Activated T-cell treated with anti-CD3 and anti-CD28 coated beads for 1 hour (primary cell): ENCODE results near the gene SLC7A14.

Experiments used
- DNase-seq: peaks from one replicate; pipeline ENCODE4 v3.0.0-alpha.2; 2020; ENCODE audit warnings: low read depth

The SLC7A14 gene

DNA sequence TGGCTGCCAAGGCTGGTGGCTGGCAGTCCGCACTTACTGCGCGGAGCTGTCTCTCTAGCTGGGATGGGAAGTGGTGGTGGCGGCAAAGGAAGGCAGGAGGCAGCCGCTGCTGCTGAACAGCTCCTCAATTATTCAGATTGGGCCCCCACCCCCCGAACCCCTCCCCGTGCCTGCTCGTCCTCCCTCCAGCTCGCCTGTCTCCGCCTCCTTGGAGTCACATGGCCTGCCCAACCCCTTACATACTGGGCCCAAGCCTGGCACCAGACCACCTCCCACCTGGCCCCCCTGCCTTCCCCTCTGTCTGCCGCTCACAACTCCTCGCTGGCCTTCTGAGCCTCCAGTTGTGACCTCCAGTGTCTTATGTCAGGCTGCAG lies at the start of gene SLC7A14:
Gene SLC7A14, minus strand, starts transcription at position 139 of the 374 bp plus-strand sequence. CDS start 59,139 bp downstream, outside the sequence.
- DNase-seq = no peak

DNA sequence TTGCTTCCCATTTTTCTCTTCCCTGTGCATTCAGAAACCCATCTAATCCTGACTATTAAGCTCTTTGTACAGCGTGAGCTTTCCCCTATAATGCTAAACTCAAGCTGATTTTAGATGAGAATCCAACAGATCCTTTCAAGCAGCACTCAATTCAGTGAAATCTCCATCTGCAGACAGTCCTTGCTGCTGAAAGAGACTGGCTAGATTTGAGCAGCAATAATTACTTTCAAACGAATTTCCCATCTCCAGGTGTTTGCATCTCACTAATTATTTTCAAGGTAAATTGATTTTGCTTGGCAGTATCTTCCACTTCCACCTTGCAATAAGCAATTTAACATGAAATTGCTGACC lies 49.5 kb upstream of the SLC7A14 start:
- DNase-seq = no peak

DNA sequence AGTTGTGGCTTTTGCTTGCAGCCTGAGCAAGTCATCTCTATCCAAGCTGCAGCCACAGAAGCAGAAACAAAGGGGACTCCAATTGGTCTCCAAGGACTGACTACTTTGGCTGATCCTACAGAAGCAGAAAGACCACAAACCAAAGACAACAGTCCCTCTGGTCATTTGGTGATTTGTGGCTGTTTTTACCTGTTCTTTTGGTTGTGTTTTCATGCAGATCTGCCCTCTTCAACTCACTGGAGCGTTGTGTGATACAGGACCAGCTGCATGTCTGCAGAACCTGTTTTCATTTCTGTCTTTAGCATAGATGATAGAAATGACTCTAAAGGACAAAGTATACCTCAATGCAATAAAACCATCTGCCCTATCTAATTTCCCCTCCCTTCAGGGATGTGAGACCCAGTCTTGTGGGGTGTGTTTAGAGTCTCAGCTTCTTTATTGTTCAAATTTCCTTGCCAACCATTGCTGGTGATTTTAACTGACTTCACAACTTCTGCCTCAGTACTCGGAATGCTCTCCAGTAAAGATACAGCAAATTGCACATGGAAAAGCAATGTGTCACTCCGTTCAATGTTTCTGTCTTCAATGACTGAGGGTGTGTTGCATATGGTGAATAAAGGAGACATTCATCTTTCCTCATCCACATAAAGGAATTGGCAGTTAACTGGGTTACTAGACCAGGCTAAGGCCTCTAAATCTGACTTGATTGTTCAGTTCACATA lies 48.9 kb upstream of the SLC7A14 start:
- no peak for DNase-seq

DNA sequence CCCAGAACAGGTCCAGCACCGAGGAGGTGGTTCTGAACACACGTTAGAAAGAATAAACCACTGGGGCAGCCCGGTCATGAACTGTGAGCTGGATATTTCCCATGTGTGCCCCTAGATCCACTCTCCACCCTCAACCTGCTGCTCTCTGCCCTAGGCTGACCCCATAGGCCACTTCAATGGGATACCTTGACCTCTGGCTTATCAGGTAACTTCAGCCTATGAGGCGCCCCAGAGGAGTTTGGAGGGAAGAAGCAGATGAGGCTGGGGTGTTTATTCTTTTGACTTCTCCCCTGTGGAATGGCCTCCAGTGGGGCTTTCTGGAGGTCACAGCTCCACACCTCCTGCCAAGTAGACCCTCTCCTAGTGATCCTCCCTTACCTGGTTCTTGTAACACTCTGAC lies 47.7 kb upstream of the SLC7A14 start:
- DNase-seq = no peak

DNA sequence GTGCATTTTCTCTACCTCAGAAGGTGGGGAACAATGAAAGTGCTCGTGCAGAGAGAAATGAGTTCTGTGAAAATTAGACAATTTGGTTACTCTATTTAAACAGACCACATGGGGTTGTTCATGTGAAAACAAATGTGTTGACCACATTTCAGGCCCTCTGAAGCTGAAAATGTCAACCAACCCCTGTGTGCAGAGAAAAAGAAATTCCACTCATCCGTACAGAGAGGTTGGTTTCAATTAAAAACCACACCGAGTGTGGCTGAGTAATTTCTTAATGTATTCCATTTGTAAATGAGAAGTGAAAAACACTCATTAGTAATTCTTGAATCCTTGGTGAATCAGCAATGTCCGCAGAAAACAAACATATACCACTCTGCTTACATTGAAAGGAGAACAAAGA lies 46.9 kb upstream of the SLC7A14 start:
- DNase-seq = no peak

DNA sequence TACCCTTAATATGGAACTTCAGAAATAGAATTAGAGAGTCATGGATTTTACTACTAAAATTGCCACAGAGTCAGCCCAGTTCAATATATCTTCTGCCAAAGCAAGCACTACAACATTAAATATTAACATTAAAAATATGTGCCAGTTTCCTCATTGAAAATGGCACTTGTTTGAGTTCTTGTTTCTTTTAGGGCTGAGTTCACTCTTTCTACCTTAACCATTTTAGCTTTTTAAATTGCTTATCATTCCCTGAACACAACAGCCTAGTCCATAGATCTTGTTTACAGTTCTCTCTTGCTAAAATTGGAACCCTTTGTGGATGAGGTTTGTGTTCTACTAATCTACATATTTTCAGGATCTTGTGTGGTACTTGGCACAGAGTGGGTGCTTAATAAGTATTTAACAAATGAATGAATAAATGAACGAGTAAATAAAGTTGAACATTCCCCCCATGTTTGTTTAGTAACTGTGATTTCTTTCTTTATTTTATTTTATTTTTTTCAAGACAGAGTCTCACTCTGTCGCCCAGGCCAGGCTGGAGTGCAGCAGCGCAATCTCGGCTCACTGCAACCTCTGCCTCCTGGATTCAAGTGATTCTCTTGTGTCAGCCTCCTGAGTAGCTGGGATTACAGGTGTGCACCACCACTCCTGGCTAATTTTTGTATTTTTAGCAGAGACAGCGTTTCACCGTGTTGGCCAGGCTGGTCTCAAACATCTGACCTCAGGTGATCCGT lies 46.0 kb upstream of the SLC7A14 start:
- DNase-seq = no peak

DNA sequence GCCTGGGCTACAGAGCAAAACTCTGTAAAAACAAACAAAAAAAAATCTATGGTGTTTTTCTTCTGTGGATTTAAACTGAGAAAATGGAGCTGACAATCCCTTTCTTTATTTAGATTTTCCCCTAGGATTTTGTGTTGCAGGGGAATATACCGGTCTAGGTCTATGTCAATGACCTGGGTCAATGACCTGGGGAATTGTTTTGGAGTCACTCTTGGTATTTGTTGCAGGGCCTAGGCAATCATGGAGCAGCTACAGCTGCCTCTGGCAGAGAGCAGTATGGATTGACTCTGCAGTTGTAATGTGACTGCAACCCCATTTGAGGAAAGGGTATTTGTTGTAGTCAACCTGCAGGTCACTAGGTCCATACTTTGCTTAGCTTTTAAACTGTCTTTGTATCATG lies 37.6 kb upstream of the SLC7A14 start:
- DNase-seq = no peak

DNA sequence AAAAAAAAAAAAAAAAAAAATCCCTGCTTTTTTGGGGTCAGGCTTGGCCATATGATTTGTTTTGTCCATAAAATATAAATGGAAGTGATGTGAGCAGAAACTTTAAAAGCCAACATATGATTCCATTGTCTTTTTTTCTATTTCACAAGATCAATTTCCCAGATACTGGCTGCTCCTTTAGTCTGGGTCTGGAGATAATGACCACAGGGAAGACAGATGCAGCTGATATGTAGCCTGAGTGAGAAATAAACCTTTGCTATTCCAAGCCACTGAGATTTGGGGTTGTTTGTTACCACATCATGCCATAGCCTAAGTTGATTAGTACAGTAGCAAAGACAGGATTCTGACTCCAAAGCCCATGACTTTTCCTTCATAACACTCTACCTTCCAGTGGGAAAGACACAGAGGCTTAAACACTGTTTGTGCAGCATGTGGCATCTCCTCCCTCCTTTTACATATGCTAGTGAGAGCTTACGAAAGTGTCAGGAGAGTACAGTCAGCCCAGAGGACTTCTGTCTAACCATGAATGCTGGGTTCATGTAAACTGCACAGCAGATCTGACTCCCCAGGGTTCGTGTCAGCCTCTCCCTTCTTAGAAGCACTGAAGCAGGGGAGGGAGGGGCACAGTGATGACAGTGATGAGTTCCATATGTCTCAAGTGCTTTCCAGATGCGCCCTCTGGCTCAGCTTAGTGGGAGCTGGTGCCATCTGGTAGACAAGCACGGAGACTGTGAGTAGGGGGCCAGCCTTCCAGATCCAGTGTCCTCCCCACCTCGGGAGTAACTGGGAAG lies 36.7 kb upstream of the SLC7A14 start:
- no peak for DNase-seq

DNA sequence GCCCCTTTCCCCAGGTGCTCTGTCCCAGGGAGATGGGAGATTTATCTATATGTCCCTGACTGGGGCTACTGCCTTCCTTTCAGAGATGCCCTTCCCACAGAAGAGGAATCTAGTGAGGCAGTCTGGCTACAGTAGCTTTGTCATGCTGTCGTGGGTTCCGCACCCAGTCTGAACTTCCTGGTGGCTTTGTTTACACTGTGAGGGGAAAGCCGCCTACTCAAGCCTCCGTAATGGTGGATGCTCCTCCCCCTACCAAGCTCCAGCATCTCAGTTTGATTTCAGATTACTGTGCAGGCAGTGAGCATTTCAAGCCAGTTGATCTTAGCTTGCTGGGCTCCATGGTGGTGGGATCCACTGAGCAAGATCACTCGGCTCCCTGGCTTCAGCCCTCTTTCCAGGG lies 35.4 kb upstream of the SLC7A14 start:
- no peak for DNase-seq

DNA sequence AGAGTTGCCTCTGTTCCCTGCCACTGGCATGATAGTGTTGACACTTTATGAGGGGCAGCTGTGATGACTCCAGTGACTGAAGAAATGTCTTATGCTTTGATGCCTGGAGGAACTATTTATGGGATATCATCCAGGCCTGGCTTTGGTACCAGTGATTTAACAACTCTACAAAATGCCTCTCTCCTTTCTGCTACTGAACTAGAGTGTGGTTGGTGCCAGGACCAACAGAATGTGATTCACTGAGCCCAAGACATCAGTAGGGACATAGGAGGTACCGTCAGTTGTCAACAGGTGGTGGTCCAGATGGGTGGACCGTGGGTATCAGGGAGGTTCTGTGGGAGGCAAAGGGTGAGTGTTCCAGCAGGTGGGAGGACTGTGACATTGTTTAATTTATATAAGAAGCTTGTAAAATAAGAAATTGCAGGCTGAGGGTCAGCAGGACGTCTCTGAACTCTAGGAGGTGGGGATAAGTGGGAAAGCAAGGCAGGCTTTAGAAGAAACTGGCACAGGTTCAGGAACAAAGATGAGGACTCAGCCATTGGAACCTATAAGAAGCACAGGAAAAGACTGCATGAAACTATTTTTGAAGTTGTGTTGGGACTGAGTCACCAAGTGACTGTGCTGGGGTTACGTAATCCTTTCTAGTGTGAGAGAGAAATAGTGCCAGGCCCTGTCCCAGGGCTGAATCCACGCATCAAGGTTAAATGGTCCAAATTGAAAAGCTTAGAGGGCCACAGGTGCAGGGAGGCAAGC lies 28.5 kb upstream of the SLC7A14 start:
- DNase-seq = no peak

DNA sequence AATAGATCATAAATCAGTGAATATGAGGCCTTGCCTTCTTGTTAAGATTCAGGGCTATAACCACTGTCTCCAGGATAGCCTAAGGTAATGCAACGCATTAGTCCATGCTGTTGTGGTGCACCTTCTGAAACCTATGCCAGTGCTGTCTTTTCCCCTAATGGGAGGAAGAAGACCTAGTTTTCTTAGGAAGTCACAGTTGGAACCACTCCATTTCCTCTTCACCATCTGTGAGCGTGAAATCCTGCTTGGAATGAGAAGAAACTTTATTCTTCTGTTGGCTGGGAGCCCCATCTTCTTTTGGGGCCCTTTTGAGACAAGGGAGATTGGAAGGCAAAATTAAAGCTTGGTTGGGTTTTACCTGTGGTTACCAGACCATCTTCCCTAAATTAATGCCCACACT lies 25.9 kb upstream of the SLC7A14 start:
- DNase-seq = no peak

DNA sequence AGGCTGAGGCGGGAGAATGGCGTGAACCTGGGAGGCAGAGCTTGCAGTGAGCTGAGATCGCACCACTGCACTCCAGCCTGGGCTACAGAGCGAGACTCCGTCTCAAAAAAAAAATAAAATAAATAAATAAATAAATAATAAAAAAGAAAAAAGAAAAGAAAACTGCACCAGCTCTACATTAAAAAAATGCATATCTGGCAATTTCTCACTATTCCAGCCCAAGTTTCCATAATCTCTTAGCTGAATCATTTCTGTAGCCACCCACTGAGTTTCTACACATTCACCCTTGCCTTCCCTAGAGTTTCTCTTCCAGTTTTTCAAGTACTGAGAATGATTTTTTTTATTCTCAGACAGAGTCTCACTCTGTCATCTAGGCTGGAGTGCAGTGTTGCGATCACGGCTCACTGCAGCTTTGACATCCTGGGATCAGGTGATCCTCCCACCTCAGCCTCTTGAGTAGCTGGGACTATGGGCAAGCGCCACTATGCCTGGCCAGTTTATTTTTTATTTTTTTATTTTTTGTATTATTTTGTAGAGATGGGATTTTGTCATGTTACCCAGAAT lies 24.5 kb upstream of the SLC7A14 start:
- DNase-seq = no peak

DNA sequence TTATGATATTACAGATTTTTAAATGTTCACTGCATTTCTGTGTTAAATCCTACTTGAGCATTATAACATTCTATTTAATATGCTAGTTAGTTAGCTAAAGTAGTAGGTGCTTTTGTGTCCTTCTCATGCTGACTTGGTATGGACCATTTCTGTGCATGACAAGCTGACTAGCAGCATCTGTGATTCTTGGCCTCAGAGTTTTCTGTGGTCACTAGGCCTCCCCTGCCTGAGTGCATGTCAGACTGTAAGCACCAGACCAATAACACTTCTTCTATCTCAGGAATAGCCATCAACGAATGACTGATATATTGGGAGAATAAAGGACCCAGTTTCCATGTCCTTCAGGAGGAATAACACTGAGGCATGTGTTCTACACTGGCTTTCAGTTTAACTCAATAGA lies 22.6 kb upstream of the SLC7A14 start:
- no peak for DNase-seq

DNA sequence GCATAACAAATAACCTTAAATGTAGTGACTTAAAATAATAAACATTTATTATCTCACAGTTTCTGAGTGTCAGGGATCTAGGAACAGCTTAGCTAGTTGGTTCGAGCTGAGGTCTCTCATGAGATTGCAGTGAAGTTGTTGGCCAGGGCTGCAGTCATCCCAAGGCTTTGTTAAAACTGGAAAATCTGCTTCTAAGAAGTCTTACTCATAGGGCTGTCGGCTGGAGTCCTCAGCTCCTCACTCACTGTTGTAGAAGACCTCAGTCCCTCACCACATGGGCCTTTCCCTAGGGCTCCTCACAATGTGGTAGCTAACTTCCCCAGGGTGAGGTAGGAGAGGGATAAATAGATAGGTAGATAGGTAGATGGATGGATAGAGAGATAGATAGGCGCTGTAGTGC lies 20.8 kb upstream of the SLC7A14 start:
- DNase-seq = no peak

DNA sequence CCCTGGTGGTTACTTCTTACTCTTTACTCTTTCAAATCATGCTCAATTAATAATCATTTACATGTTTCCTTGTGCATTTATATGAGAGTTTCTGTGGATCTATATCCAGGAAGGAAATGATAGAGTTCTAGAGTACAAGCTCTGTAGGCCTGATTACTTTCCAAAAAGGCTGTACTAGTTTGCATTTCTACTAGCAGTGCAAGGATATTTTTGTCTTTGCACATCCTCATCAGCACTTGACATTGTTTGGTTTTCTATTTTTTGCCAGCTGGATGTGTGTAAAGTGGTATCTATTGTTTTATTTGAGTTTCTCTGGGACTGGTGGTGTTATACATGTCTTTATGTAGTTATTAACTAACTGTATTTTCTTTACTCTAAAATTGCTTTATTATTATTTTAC lies 19.6 kb upstream of the SLC7A14 start:
- DNase-seq = no peak

DNA sequence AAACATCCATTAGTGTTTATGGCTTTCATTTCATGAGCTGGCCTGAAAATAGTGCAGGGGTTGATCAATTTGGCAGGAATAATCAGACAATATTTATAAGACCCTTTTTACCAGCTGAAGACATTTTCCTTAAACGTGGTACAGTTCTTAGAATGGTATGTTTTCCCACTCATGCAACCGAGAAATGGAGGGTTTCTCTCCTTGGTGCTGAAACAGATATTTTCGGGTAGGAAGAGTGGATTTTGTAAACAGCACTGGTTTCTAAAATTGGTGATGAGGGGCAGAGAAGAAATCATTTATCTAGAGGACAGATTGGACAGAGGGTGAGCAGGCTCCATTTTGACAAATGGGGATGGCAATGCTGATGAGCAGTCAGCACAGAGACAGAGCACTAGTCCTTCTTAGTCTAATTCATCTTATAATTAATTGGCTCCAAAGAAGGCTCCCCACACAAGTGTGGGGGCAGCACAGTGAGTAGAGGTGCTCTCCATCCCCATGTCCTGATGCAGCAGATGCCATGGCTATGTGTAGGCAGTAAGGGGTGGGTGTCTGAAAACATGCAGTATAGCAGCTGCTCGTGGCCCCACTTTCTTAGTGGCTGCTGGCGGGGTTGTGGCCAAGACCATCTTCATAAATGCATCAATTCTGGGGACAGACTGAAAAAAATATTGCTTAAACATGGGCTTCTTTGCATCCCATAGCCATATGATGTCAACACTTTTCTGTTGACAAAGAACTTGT lies 18.1 kb upstream of the SLC7A14 start:
- no peak for DNase-seq

DNA sequence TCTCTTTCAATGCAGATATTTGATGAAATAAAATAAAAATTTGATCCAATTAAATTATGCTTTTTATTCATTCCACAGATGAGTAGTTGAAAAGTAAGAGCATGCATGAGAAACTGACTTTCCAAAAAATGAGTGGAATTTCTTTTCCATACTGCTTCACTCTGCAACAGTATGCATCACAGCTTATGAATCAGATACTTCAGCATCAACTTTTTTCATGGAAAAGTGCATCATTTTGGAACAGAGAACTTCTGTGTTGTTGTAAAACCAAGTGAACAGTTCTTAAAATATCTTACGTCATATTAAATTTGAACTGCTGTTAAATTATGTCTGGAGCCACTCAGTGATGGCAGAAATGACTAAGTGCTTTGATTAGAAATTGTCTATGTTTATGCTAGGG lies 16.7 kb upstream of the SLC7A14 start:
- DNase-seq = no peak

DNA sequence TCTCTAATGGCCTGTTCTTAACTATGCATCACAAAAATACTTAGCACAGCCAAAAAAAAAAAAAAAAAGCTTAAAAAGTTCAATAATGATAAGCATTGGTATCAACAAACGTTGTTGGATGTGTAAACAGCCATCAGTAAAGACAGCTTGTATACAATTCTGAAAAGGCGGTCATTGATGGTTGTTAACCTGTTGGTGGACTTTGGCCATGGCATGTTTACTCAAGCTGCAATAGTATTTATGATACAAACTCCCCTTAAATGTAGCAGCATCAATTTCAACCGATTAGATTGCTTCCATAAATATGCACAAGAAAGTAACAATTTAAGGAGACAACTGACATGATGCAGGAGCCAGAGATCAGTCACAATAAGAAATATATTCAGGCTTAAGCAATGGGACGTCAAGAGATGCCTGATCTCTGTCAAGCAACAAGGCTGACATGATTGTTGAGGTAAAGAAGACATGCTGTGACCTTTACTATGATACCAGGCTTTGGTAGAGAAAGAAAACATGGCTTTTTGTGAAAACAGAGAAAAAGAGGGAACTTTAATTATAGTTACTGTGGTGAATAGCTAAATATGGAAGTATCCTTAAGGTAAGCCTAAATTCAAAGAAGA lies 14.2 kb upstream of the SLC7A14 start:
- DNase-seq = no peak

DNA sequence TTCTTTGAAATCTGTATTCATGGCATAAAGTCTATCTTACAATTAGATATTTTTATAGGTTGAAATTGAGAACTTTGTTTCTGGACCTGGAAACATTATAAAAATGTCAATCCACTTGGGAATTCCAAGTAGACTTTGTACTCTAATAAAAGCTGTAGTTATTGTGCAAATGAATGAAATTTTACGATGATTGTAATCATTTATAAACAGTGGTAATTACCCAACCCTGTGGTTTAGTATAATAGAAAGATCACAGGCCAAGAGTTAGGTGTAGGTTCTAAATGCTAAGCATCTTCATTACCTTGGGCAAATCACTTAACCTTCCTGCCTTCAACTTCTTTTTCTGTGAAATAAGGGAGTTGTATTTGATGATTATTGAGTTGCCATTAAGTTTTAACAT lies 13.2 kb upstream of the SLC7A14 start:
- no peak for DNase-seq

DNA sequence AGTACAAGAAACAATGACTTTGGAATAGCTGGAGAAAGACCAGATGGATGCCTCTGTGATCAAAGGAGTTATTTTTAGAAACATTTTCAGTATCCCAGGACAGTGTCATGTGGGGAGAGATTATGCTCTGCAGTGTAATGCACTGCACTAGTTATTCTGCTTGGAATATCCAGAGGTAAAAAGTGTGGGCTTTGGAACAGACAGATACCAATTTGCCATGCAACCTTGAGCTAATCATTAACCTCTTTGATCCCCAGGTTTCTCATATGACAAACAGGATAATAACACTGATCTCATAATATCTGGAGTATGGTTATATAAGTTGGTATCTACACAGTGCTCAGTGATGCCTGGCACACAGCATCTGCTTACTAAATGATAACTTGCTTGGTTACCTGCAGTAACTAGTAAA lies 12.2 kb upstream of the SLC7A14 start:
- DNase-seq = no peak

DNA sequence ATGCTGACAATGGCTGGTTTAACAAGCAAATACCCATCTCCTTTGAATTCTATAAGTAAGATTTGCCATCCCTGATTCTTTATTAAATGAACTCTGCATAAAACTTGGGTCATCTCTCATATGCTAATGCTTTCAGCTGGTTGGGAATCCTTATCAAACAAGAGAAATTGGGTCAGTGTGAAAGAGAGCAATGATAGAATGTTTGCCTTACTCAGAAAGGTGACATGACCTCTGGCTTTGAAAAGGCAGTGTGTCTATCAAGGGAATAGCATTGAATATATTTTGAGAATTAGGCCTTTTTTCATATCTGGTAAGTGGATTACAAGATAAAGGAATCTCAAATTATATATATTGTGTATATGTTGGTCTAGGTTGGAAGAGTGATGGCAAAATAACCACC lies 8.7 kb upstream of the SLC7A14 start:
- DNase-seq = no peak
